HG02588 (cell line): ENCODE results near the gene AHNAK2.
A peak's percentile ranks its signal among the peaks of the same experiment; 100 is the strongest.

ENCODE experiments used
- ATAC-seq: cut with Tn5 transposase; IDR thresholded peaks from one replicate; pipeline ENCODE4 v1.9.1; 2021; ENCODE audit warnings: mild to moderate bottlenecking, moderate library complexity; ENCODE audit not compliant: unreplicated experiment

Gene AHNAK2

DNA sequence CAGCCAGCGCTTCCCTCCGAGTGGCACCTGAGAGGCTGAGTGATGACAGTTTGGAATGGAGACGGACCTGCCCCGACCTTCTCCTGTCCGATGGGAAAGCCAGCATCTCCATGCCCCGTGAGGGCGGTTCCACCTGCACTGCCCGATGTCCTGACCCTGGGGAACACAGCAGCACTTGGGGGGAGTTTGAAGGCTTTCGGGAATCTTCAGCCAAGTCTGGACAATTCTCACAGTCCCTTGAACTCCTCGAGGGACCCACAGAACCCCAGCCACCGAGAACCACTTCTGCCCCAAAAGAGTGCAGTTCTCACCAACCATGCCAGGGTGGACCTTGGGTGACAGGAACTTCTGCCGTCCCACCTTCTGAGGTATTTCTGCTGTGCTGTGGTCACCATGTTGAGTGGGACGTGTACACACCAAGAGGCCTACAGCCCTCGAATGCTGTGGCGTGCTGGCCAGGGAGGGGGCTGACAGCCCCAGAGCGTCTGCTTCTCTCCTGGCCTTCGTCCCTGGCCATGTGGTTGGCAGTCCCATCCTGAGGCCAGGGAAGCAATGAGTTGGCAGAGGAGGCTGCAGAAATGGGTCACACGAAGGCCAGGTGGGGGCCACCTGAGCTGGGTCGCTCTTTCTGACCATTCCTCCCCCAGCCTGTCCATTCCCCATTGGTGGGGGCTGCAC, 8.5 kb upstream of the AHNAK2 start:
- ATAC-seq: no peak

- ATAC-seq: peak; percentile 90
Observed at GRCh38 chr14:104985675-104986486, 7.7 kb upstream of the AHNAK2 start, which contains the start of gene CLBA1. TSS of gene CLBA1 (plus strand) at chr14:104985788. CDS start at chr14:104986432, 644 bp downstream.

DNA sequence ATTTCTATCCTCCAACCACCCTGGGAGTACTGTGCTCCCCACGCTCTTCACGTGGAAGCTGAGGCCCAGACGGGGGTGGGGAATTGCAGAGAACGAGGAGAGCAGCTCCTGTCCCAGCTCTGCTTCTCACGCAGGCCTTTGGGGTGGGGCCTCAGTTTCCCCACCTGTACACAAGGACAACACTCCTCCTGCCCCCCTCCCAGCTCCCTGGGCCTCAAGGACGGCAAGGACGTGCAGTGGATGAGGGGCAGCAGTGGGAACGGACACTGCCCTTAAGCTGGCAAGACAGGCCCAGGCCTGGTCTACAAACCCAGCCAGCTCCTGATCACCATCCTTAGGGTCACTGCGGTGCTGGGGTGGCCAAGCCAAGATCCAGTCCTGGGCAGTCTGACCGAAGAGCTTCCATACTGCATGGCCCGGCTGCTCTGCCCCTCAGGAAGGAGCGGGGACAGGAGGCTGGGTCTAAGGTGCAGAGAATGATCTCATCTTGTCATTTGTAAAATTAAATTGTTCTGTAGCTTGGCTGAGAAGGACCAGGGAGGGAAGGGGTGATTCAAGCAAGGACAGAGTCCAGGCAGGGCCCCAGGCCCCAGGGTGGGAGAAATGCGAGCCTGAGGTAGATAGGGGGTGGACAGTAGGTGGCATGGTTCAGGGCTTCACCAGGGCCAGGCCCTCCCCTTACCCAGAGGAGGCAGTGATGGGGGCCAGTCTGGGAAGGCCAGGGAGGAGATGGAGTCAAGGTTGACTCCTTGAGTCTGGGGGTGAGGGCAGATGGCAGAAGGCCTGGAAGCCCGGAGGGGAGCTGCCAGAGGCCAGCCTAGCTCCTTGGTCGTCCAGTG, 6.1 kb upstream of the AHNAK2 start:
- no peak for ATAC-seq

GRCh38 chr14:104983231-104983721, 5.1 kb upstream of the AHNAK2 start:
- no peak for ATAC-seq

GRCh38 chr14:104982548-104983230, 4.5 kb upstream of the AHNAK2 start:
- no peak for ATAC-seq

DNA sequence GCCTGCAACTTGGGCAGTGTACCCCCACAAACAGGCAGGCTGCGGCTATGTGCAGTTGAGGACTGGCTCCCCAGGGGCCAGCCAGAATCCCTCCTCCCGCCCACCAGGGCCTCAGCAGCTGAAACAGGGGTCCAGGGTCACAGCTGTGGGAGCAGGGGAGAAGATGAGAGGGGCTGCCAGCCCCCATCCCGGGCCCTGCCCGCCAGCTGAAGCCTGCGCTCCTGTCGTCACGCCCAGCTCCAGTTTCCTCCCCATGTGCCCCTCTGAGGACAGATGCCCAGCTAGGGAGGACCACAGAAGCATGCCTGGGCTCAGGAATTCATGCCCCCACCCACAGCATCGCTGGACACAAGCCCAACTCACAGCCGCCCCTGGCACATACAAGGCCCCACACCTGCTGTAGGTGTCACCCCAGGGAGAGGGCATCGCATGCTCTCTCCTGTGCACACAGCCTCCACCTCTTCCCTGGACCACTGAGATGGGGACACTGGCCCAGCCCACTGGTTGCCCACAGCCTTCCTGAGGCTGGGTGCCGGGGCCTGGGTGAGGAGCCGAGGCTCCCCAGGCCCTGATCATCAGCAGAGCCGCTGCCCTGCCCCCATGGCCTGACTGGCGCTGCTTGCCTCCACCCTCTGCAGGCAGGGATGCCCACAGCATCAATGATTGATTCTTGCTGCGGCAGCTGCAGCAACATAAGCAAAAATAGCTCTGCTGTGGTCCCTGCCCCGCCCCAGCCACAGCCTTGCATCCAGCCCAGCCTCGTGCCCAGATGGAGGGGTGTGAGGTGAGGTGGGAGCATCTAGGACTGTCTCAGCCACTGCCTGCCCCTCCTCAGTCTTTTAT, 3.7 kb upstream of the AHNAK2 start:
- no peak for ATAC-seq

- no peak for ATAC-seq
Observed at GRCh38 chr14:104980611-104981531, 2.7 kb upstream of the AHNAK2 start.

DNA sequence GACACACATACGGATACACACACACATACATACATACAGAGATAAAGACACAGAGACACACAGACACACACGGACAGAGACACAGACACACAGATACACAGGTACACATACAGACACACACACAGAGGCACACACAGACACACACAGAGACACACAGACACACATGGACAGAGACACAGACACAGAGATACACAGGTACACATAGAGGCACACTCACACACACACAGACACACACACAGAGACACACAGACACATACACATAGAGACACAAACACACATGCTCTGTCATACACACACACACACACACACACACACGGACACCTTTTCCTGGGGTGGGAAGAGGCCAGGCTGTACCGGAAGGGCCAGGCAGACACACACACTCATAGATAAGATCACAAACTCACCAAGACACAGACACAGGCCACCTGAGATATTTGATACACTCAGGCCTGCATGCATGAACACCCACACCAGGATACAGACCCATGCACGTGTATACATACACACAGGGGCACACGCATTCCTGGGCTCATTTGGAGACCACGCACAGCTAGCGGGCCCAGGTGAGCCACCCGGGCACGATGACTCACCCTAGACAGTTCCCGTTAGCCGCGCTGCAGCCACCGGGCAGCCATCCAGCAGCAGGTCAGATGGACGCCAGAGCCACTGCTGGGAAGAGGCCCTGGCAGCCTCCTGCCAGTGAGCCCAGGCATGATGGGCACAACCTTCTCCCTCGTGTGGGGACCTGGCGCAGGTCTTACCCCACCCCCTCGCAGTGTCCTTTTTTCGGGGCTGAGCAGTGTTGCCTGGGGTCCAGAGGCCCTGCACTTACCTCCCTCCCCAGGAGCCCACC, 1.8 kb upstream of the AHNAK2 start:
- ATAC-seq: no peak

DNA sequence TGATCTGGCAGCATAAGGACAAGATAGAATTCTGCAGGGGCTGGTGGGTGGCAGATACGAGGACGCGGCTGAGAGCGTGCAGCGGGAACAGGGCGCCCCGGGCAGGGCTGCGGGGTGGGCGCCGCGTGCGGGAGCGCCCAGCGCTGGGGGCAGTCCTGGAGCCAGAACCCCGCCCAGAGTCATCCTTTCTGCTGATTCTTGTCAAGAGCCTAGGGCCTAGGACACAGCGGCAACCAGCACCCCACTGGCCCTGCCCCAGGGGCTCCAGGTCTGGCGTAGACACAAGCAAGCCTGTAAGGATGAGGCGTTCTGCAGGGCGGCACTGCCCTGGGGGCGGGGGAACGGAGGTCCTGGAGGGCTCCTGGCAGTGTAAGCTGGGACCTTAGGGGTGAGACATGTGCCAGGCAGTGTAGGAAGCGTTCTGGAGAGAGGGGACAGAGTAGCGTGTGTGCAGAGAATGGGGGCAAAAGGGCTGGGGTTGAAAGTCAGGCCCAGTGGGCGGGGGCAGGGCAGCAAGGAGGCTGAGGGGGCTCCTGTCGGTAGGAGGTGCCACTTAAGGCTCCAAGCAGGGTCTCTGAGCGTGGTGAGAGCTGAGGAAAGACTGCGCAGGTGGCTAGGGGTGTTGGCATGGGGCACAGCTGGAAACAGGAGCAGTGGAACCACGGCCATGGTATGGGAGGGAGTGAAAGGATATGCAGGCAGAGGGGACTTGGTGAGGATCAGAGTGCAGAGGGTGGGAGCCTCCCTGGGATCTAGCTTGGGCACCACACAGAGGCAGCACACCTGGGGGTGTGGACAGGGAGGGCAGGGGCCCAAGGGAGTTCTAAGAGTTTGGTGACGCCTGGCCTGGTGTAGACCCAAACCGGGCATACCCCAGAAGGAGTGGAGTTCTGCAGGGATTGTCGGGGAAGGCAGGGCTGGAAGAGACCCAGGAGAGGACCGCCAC, 845 bp upstream of the AHNAK2 start:
- no peak for ATAC-seq

DNA sequence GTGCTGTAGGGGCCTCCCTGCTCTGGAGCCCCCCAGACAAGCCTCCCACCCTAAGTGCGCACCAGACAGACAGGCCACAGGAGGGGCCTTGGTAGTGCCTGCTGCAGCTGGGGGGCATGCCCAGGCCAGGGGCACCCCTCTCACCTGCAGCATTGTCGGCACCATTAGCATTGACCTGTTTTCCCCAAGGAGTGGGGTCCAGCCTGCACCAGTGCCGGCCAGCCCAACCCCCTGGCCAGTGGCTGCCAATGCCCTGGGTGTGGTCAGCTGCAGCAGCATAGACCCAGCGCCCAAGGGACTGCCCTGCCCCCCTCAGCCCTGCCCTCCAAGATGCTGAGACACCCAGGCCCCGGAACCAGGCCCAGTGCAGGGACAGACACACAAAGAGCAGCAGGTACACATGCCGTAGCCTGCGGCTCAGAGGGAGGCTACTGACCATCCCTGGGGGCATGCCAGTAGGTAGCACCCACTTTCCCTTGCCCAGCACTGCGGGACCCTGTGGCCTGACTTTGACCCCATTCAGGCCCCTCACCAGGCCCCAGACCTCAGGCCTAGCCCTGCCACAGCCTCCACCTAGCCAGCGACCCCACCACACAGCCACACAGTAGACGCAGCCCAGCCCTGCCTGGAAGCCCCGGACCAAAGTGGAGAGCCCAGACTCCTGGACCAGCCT, 1.0 kb downstream of the AHNAK2 start:
- ATAC-seq: no peak

DNA sequence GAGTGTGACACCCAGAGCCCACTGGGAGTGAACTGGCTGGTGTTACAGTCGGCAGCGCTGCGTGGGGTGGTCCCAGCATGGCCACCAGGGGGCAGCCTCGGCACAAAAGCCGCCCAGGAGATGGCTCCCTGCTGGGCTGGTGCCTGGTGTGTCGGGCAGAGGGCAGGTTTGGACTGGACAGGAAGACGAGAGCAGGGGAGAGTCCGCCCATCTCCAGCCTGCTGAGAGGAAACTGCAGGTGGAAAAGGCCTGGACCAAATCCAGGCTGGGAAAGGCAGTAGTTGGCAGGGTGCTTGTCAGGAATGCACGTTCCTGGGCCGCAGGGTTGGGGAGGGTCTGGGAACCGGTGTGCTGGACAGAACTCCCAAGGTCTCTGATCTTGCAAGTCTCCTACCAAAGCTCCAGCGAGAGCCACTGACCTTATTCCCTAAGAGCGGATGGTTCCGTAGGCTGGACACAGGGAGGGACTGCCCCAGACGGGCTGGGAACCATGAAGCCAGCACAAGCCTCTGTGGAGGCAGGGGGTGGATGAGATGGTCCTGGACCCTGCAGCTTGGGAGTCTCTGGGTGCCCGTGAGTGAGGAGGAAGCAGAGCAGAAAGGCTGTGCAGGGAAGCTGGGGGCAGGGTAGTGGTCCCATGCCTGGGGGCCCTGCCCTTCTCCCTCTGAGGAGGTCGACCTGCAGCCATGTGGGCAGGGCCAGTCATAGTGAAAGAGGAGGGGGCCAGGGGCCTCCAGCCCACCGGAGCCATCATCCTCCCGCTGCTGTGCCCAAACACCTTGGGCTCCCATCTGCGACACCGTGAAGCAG, 1.8 kb downstream of the AHNAK2 start:
- ATAC-seq: peak; percentile 43

DNA sequence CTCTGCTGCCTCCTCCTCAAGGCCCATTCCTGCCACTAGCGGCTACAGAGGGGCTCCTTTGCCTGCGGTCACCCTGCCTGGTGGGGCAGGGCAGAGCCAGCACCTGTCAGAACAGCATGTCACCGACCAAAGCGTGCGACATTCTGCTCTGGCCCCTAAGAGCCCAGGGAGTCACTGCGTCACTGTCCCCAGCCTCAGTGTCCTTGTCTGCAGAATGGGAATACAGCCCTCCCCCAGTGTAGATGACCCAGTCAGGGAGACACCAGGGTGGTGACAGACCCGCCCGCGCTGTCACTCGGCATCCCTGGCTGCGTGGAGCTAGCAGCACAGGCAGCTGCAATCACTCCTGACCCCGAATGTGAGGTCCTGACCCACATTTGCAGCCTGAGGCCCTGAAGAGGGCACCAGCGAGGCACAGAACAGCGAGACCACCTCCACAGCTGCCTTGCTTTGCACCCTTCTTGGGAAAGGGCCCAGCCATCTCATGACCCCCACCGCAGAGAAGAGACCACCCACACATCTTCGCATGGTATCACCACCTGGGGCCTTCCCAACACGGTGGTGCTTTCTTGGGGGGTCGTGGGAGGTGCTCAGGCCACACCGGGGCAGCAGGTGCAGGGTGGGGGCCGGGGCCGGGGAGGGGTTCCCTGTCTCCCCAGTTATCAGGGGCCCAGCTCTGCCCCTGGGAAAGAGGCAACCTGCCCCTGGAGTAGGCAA, 2.5 kb downstream of the AHNAK2 start:
- no peak for ATAC-seq

DNA sequence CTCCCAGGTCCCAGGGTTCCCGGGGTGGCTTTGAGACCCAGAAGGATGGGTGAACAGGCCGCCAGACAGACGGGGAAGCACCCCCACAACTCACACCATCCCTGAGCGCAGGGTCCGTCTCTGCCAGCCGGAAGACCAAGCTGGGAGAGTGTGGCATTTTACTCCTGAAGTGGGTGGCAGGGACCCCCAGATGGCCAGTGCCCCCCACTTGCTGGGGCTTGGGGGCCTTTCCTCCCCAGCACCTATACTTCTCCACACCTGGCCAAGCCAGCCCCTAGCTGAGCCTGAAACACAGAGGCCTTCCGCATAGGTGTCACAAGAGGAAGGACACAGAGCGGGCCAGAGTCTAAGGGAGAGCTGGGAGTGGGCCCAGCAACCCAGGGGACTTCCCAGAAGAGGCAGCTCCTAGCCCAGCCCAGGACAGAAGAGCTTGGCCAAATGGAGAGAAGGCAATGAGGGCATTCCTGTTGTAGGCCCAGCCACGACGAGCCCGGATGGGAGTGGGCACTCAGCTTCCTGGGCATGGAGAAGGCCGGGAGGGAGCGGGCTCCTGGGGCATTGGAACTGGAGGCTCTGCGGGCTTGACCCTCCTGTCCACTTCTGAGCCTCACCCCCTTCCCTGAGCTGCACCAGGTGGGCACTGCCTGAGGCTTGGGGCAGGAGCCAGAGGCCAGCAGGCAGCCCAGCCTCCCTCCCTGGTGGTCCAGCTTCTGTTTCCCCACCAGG, 3.3 kb downstream of the AHNAK2 start:
- ATAC-seq: no peak

GRCh38 chr14:104974146-104974541, 4.0 kb downstream of the AHNAK2 start:
- ATAC-seq: no peak
